Muscle layer of colon (tissue), 2 donors: ENCODE data around the gene PEX5.
"Not testable (repeated sequence)": the region's sequence is repeated elsewhere in the genome, so short reads cannot be mapped to it uniquely, and the experiment has no call there.

Experiments used
- H3K27ac ChIP-seq: one replicate; pipeline ENCODE4 v1.7.0; 2013; ENCODE audit warnings: low read depth, mild to moderate bottlenecking, low read length, moderate library complexity
- H3K27me3 ChIP-seq, 2 donors: one replicate each; pipeline ENCODE4 v1.7.0; 2013; ENCODE audit warnings: low read length in 2 of 2, mild to moderate bottlenecking in 2 of 2; ENCODE audit not compliant: insufficient read depth in 2 of 2, control insufficient read depth in 1 of 2
- H3K36me3 ChIP-seq: one replicate; pipeline ENCODE4 v1.7.0; 2013; ENCODE audit warnings: mild to moderate bottlenecking, low read length; ENCODE audit not compliant: insufficient read depth
- H3K4me1 ChIP-seq: one replicate; pipeline ENCODE4 v1.7.0; 2013; ENCODE audit warnings: mild to moderate bottlenecking, low read length; ENCODE audit not compliant: insufficient read depth
- H3K4me3 ChIP-seq, 2 donors: one replicate each; pipeline ENCODE4 v1.7.0; 2013; ENCODE audit warnings: low read length in 2 of 2, low read depth in 1 of 2, mild to moderate bottlenecking in 1 of 2, moderate library complexity in 1 of 2
- H3K9ac ChIP-seq: one replicate; pipeline ENCODE4 v1.7.0; 2013; ENCODE audit warnings: low read length
- H3K9me3 ChIP-seq: one replicate; pipeline ENCODE4 v1.7.0; 2013; ENCODE audit warnings: mild to moderate bottlenecking, low read length
- donor health status: abdominal sarcoma.
- donor health status: Adenocarcinoma of cecum.

PEX5 gene

GRCh38 chr12:7221486-7221885 is 32.0 kb downstream of the PEX5 start:
- no peaks in the 10 kb centered on the region for H3K9me3 ChIP-seq
- no peaks in the 10 kb centered on the region for H3K27me3 ChIP-seq
- H3K27ac ChIP-seq: no peak overlapping the region
- H3K9ac ChIP-seq: no peak overlapping the region
- no peaks in the 10 kb centered on the region for H3K36me3 ChIP-seq
- no peak overlapping the region for H3K4me3 ChIP-seq
- no peaks in the 10 kb centered on the region for H3K4me1 ChIP-seq

DNA sequence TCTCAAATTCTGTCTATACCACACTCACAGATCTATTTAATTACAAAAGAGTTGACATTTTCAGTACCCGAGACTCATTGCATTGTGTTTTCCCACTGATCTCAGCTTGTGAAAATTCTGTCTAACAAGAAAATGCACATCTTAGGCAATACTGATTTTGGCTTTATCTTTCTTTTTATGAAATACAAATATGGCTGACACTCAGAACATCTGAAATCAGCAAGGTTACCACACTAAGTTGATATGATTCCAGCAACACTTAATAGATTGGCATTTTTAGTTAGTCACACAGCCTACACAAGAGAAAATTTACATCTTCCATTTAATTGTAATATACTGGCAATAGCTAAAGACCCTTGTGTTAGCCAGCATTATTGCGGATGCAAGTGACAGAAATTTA is 40.3 kb downstream of the PEX5 start:
- H3K9ac ChIP-seq: no peak overlapping the region
- H3K4me3 ChIP-seq: no peak overlapping the region
- H3K9me3 ChIP-seq: no peaks in the 10 kb centered on the region
- H3K27ac ChIP-seq: no peak overlapping the region
- no peaks in the 10 kb centered on the region for H3K4me1 ChIP-seq
- no peaks in the 10 kb centered on the region for H3K27me3 ChIP-seq
- H3K36me3 ChIP-seq: no peaks in the 10 kb centered on the region

DNA sequence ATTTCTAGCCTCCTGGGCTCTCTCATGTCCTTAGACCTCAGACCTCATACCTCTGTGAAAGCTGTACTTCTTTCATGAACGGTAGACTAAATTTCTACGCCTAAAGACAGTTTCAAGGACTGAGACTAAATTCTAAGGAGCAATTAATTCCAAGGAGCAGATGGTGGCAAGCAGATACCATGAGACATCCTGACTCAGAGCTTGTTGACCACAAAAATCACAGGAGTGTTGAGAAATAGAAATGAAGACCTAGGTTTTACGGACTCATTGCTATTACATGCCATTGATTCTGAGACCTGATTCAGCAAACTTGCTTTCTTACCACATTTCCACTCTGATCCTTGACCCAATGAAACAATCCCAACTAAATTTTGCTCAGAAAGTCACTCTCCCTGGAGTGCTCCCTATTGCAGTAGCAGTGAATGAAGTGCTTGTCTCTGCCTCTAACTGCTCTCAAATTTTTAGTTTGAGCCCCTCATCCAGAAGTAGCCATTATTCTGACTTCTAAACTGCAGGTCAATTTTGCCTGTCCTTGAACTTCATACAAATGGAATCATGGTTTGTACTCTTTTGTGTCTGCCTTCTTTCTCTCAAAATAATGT is 52.0 kb downstream of the PEX5 start:
- no peaks in the 10 kb centered on the region for H3K4me1 ChIP-seq
- H3K9ac ChIP-seq: no peak overlapping the region
- no peaks in the 10 kb centered on the region for H3K27me3 ChIP-seq
- H3K4me3 ChIP-seq: no peak overlapping the region
- no peaks in the 10 kb centered on the region for H3K36me3 ChIP-seq
- no peak overlapping the region for H3K27ac ChIP-seq
- no peaks in the 10 kb centered on the region for H3K9me3 ChIP-seq

DNA sequence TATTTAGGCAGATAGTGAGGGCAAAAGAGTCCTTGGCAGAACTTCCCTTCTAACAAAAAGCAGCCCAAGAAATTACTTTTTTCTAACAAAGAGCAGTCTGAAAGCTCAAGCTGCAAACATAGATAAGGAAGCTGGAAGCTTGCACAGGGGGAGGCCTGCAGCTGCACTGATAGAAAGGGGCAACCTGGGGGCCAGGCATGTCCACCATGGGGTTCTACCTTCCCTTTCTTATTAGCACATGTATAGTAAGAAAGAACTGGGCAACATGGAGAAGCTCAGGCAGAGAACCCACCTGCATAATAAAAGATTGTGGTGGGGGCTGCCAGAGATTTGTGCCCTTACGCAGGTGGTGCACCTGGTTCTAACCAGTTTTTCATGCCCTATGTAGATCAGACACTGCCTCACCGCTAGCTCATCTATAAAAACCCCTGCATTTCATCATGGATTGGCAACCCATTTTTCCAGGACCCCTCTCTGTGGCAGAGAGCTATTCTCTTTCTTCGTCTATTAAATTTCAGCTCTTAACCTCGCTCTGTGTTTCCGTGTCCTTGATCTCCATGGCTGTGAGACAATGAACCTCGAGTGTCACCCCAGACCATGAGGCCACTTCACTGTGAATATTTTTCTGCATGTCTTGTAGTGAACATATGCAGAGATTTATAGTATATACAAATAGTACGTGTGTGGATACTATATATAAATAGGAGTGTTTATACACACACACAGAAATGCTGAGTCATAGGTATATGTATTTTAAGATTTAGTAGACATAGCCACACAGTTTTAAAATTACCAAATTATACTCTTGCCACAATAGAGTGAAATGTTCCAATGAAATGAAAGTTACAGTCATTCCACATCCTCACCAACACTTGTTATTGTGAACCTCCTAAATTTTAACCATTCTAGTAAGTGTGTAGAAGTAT is 53.0 kb downstream of the PEX5 start:
- Histone ChIP-seq H3K4me1 (no peaks in the 10 kb centered on the region), H3K27ac (no peak overlapping the region), H3K9me3 (no peaks in the 10 kb centered on the region), H3K9ac (no peak overlapping the region), H3K36me3 (no peaks in the 10 kb centered on the region), H3K27me3 (no peaks in the 10 kb centered on the region), H3K4me3 (no peak overlapping the region)

DNA sequence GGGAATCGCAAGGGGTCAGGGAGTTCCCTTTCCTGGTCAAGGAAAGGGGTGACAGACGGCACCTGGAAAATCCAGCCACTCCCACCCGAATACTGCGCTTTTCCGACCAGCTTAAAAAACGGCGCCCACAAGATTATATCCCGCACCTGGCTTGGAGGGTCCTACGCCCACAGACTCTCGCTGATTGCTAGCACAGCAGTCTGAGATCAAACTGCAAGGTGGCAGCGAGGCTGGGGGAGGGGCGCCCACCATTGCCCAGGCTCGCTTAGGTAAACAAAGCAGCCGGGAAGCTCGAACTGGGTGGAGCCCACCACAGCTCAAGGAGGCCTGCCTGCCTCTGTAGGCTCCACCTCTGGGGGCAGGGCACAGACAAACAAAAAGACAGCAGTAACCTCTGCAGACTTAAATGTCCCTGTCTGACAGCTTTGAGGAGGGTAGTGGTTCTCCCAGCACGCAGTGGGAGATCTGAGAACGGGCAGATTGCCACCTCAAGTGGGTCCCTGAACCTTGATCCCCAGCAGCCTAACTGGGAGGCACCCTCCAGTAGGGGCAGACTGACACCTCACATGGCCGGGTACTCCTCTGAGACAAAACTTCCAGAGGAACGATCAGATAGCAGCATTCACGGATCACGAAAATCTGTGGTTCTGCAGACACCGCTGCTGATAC is 62.0 kb downstream of the PEX5 start:
- not testable (repeated sequence) for H3K9ac ChIP-seq

GRCh38 chr12:7259060-7259459 is 69.6 kb downstream of the PEX5 start:
- Histone ChIP-seq H3K4me1 (no peaks in the 10 kb centered on the region), H3K27me3 (no peaks in the 10 kb centered on the region), H3K9ac (no peak overlapping the region), H3K27ac (no peak overlapping the region), H3K4me3 (no peak overlapping the region), H3K9me3 (no peaks in the 10 kb centered on the region), H3K36me3 (no peaks in the 10 kb centered on the region)

More for the DNA sequence above, 62.0 kb downstream of the PEX5 start:
- not testable (repeated sequence) for H3K36me3 ChIP-seq, H3K27me3 ChIP-seq, H3K4me3 ChIP-seq, H3K27ac ChIP-seq, H3K9me3 ChIP-seq, H3K4me1 ChIP-seq
